Mucosa of descending colon (tissue), 3 donors: ENCODE data around the gene PPP1R9B. TPM values are rescaled to one million over a fixed set of nuclear protein-coding genes. Genes with fewer than 3 reads are reported as not detected.

Experiments
- ATAC-seq: fragments of 200-7000 bp; cut with Tn5 transposase; one replicate; pipeline ENCODE4 v1.9.1; 2020; ENCODE audit warnings: mild to moderate bottlenecking, moderate library complexity
- DNase-seq, 3 donors: peaks; one replicate each; pipeline ENCODE4 v3.0.0-alpha.2; 2020
- H3K36me3 ChIP-seq: fragments of 200-600 bp; one replicate; pipeline ENCODE4 v1.8.0; 2021; ENCODE audit warnings: low read depth, mild to moderate bottlenecking
- H3K4me1 ChIP-seq: fragments of 200-600 bp; one replicate; pipeline ENCODE4 v1.8.0; 2021; ENCODE audit warnings: low read depth, mild to moderate bottlenecking
- H3K4me3 ChIP-seq: fragments of 200-600 bp; one replicate; pipeline ENCODE4 v1.8.0; 2021; ENCODE audit warnings: mild to moderate bottlenecking
- H3K9me3 ChIP-seq: fragments of 200-600 bp; one replicate; pipeline ENCODE4 v1.8.0; 2021; ENCODE audit warnings: mild to moderate bottlenecking
- CTCF ChIP-seq: fragments of 200-600 bp; IDR thresholded peaks from one replicate; pipeline ENCODE4 v1.8.0; 2022; ENCODE audit warnings: antibody characterized with exemption, mild to moderate bottlenecking
- intact Hi-C, 2 donors: fragments of 100-400 bp; cut with DNase I in 1 of 2; cut with micrococcal nuclease in 1 of 2; formaldehyde crosslinking; loops; one replicate each; pipeline versions ENCODE4 v1.11.0 to v1.11.1; 2022; cut with DNase I, micrococcal nuclease
- total RNA-seq, 3 donors: library from RNA; stranded (reverse); fragmentation: NEBNext Ultra II Directional in 2 of 3; extraction: Animal tissue kit (Norgen Biotek cat#: 25700) in 2 of 3; gene quantifications; one replicate each; pipeline versions ENCODE4 v1.2.1 to v1.2.4, GENCODE V29; 2021 to 2023
- donor health status: DM: no; HTN: no; CAD: no; lungs with moderate emphysema.
- donor health status: DM: no; HTN: no; CAD: no.
- donor health status: DM: no; HTN: yes; CAD: no.

Gene PPP1R9B
- total RNA-seq, 3 donors from 2014 or later: 27.3 to 47.5 (median 33.1) TPM

- DNase-seq (peak in 1 of 3 donors; percentile 62), ATAC-seq (peak; percentile 7)
- intact Hi-C loops: no loop called here
- peak overlapping the region; percentile 6 for H3K4me3 ChIP-seq
- peaks cover 56% of the 10 kb centered on the region for H3K4me1 ChIP-seq
- no peaks in the 10 kb centered on the region for H3K36me3 ChIP-seq
- no peaks in the 10 kb centered on the region for H3K9me3 ChIP-seq
- TF ChIP-seq CTCF: no peak
These were observed 49.5 kb downstream of the PPP1R9B start for GRCh38 chr17:50100921-50101345.

- peaks cover 58% of the 10 kb centered on the region for H3K4me1 ChIP-seq
- DNase-seq (peak in 2 of 3 donors; percentile 60 to 80), ATAC-seq (peak; percentile 49)
- no peak for TF ChIP-seq CTCF
- no peak overlapping the region for H3K4me3 ChIP-seq
- H3K9me3 ChIP-seq: no peaks in the 10 kb centered on the region
- intact Hi-C loops: no loop called here
- H3K36me3 ChIP-seq: no peaks in the 10 kb centered on the region
These were observed 50.0 kb downstream of the PPP1R9B start for GRCh38 chr17:50100480-50100883.

- ATAC-seq (no peak), DNase-seq (no peak)
- intact Hi-C loops: loop anchor here in 1 of 2 donors (10.0 kb wide), 1 partner anchor 206 kb away; no protein-coding TSS in a partner anchor
- TF ChIP-seq CTCF: no peak
- H3K36me3 ChIP-seq: peaks cover 3% of the 10 kb centered on the region
- no peaks in the 10 kb centered on the region for H3K9me3 ChIP-seq
- peaks cover 58% of the 10 kb centered on the region for H3K4me1 ChIP-seq
- H3K4me3 ChIP-seq: no peak overlapping the region
These were observed 51.5 kb downstream of the PPP1R9B start for GRCh38 chr17:50099003-50099402.

GRCh38 chr17:50098583-50098982 lies 51.9 kb downstream of the PPP1R9B start:
- H3K36me3 ChIP-seq: peaks cover 3% of the 10 kb centered on the region
- ATAC-seq: no peak
- H3K4me1 ChIP-seq: peaks cover 58% of the 10 kb centered on the region
- no peak for DNase-seq
- no peak for TF ChIP-seq CTCF
- no peak overlapping the region for H3K4me3 ChIP-seq
- no peaks in the 10 kb centered on the region for H3K9me3 ChIP-seq
- intact Hi-C loops: loop anchor here in 1 of 2 donors (10.0 kb wide), 1 partner anchor 206 kb away; no protein-coding TSS in a partner anchor

- intact Hi-C loops: loop anchor here in 1 of 2 donors (10.0 kb wide), 1 partner anchor 207 kb away; no protein-coding TSS in a partner anchor
- H3K9me3 ChIP-seq: no peaks in the 10 kb centered on the region
- no peak for ATAC-seq
- TF ChIP-seq CTCF: no peak
- H3K4me3 ChIP-seq: no peak overlapping the region
- H3K4me1 ChIP-seq: peaks cover 55% of the 10 kb centered on the region
- no peak for DNase-seq
- H3K36me3 ChIP-seq: peaks cover 3% of the 10 kb centered on the region
These were observed 52.6 kb downstream of the PPP1R9B start for GRCh38 chr17:50097926-50098325.
